ENCODE results near the gene MDN1. TPM values are rescaled to one million over a fixed set of nuclear protein-coding genes. Genes with fewer than 3 reads are reported as not detected.

MDN1 gene
- total RNA-seq, 1 experiment from 2014 or later = 50.0 TPM

GRCh38 chr6:89843070-89843469, 23.5 kb upstream of the MDN1 start:
- Mint-ChIP-seq H3K4me1 (ENCODE audit: low read depth, unreplicated experiment) (peaks cover 15% of the 10 kb centered on the region), H3K4me3 (ENCODE audit: low read depth, unreplicated experiment) (no peak overlapping the region), H3K36me3 (ENCODE audit: insufficient read depth, unreplicated experiment) (peaks cover 9% of the 10 kb centered on the region), H3K27ac (ENCODE audit: unreplicated experiment) (no peak overlapping the region), H3K27me3 (ENCODE audit: unreplicated experiment) (no peaks in the 10 kb centered on the region), H3K9me3 (ENCODE audit: low read depth, unreplicated experiment) (no peaks in the 10 kb centered on the region)
- intact Hi-C loops (cut with micrococcal nuclease; ENCODE audit: unreplicated experiment) = no loop called here
- DNase-seq = no peak
- CTCF ChIA-PET = interaction anchor here (0.7 to 1.4 kb wide), 3 partner anchors 14 to 616 kb away, joined by 4 to 5 read pairs (median 4); partner anchors contain the start of gene CASP8AP2
- TF ChIP-seq, protein P1, sequence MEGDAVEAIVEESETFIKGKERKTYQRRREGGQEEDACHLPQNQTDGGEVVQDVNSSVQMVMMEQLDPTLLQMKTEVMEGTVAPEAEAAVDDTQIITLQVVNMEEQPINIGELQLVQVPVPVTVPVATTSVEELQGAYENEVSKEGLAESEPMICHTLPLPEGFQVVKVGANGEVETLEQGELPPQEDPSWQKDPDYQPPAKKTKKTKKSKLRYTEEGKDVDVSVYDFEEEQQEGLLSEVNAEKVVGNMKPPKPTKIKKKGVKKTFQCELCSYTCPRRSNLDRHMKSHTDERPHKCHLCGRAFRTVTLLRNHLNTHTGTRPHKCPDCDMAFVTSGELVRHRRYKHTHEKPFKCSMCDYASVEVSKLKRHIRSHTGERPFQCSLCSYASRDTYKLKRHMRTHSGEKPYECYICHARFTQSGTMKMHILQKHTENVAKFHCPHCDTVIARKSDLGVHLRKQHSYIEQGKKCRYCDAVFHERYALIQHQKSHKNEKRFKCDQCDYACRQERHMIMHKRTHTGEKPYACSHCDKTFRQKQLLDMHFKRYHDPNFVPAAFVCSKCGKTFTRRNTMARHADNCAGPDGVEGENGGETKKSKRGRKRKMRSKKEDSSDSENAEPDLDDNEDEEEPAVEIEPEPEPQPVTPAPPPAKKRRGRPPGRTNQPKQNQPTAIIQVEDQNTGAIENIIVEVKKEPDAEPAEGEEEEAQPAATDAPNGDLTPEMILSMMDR (IDR thresholded peaks at IDR 0.05; ENCODE audit: unreplicated experiment) = no peak
- no TSS peak for BruUV-seq (replicated peaks)

GRCh38 chr6:89842228-89842627, 22.6 kb upstream of the MDN1 start:
- TF ChIP-seq, protein P1 (IDR thresholded peaks at IDR 0.05; ENCODE audit: unreplicated experiment) = no peak
- intact Hi-C loops (cut with micrococcal nuclease; ENCODE audit: unreplicated experiment) = no loop called here
- BruUV-seq (replicated peaks) = no TSS peak
- DNase-seq = no peak
- CTCF ChIA-PET = interaction anchor here (0.7 to 1.4 kb wide), 3 partner anchors 10 to 22 kb away, joined by 3 to 5 read pairs (median 4); partner anchors contain the start of gene CASP8AP2
- peaks cover 15% of the 10 kb centered on the region for H3K4me1 Mint-ChIP-seq (ENCODE audit: low read depth, unreplicated experiment)
- H3K9me3 Mint-ChIP-seq (ENCODE audit: low read depth, unreplicated experiment) = no peaks in the 10 kb centered on the region
- peaks cover 7% of the 10 kb centered on the region for H3K36me3 Mint-ChIP-seq (ENCODE audit: insufficient read depth, unreplicated experiment)
- no peak overlapping the region for H3K4me3 Mint-ChIP-seq (ENCODE audit: low read depth, unreplicated experiment)
- H3K27ac Mint-ChIP-seq (ENCODE audit: unreplicated experiment) = no peak overlapping the region
- no peaks in the 10 kb centered on the region for H3K27me3 Mint-ChIP-seq (ENCODE audit: unreplicated experiment)

- no peak for DNase-seq
- no peaks in the 10 kb centered on the region for H3K9me3 Mint-ChIP-seq (ENCODE audit: low read depth, unreplicated experiment)
- H3K36me3 Mint-ChIP-seq (ENCODE audit: insufficient read depth, unreplicated experiment) = peaks cover 18% of the 10 kb centered on the region
- no peaks in the 10 kb centered on the region for H3K27me3 Mint-ChIP-seq (ENCODE audit: unreplicated experiment)
- BruUV-seq (replicated peaks) = no TSS peak
- peaks cover 15% of the 10 kb centered on the region for H3K4me1 Mint-ChIP-seq (ENCODE audit: low read depth, unreplicated experiment)
- no peak overlapping the region for H3K27ac Mint-ChIP-seq (ENCODE audit: unreplicated experiment)
- TF ChIP-seq, protein P1 (IDR thresholded peaks at IDR 0.05; ENCODE audit: unreplicated experiment) = no peak
- intact Hi-C loops (cut with micrococcal nuclease; ENCODE audit: unreplicated experiment) = no loop called here
- CTCF ChIA-PET = no interaction called here
- no peak overlapping the region for H3K4me3 Mint-ChIP-seq (ENCODE audit: low read depth, unreplicated experiment)
These were observed 20.9 kb upstream of the MDN1 start for GRCh38 chr6:89840538-89840937.

DNA sequence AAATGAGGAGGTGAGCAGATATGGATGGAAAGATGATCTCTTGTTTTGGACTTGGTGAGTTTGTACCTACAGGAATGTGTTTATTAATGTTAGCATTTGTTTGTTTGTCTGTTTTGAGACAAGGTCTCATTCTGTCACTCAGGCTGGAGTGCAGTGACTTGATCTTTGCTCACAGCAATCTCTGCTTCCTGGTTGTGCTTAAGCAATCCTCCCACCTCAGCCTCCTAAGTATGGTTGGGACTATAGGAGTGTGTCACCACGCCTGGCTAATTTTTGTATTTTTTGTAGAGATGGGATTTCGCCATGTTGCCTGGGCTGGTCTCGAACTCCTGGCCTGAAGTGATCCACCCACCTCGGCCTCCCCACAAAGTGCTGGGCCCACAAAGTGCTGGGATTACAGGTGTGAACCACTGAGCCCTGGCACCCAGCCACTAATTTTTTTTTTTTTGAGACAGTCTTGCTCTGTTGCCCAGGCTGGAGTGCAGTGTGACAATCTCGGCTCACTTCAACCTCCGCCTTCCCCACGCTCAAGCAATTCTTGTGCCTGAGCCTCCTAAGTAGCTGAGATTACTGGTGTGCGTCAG, 17.1 kb upstream of the MDN1 start:
- H3K36me3 Mint-ChIP-seq (ENCODE audit: insufficient read depth, unreplicated experiment) = peaks cover 34% of the 10 kb centered on the region
- no peaks in the 10 kb centered on the region for H3K27me3 Mint-ChIP-seq (ENCODE audit: unreplicated experiment)
- BruUV-seq (replicated peaks) = no TSS peak
- intact Hi-C loops (cut with micrococcal nuclease; ENCODE audit: unreplicated experiment) = no loop called here
- CTCF ChIA-PET = no interaction called here
- TF ChIP-seq, protein P1 (IDR thresholded peaks at IDR 0.05; ENCODE audit: unreplicated experiment) = no peak
- no peak for DNase-seq
- H3K4me1 Mint-ChIP-seq (ENCODE audit: low read depth, unreplicated experiment) = no peaks in the 10 kb centered on the region
- H3K4me3 Mint-ChIP-seq (ENCODE audit: low read depth, unreplicated experiment) = no peak overlapping the region
- no peak overlapping the region for H3K27ac Mint-ChIP-seq (ENCODE audit: unreplicated experiment)
- H3K9me3 Mint-ChIP-seq (ENCODE audit: low read depth, unreplicated experiment) = no peaks in the 10 kb centered on the region

Data from Calu3 (cell line).